Upper lobe of left lung (tissue), 4 donors: Measurements from ENCODE around the gene PRRX1.

Experiments
- CTCF ChIP-seq, 6 experiments: fragments of 450-650 bp in 4 of 6; fragments of 200-600 bp in 2 of 6; sonication (generic) in 2 of 6; IDR thresholded peaks; one replicate each; pipeline ENCODE4 v1.5.1; 2016 to 2019; ENCODE audit warnings: antibody characterized with exemption in 6 of 6
- POLR2A ChIP-seq, 4 donors: fragments of 450-650 bp; IDR thresholded peaks; one replicate each; pipeline ENCODE4 v1.5.1; 2016 to 2017; ENCODE audit warnings: antibody characterized with exemption in 4 of 4, mild to moderate bottlenecking in 2 of 4
- POLR2AphosphoS5 ChIP-seq, 2 donors: sonication (generic); formaldehyde crosslinking; IDR thresholded peaks; one replicate each; pipeline ENCODE4 v1.5.1; 2017; ENCODE audit warnings: antibody characterized with exemption in 2 of 2

- TF ChIP-seq POLR2AphosphoS5 (IDR thresholded peaks at IDR 0.05) (no peak), POLR2A (IDR thresholded peaks at IDR 0.05) (no peak), CTCF (IDR thresholded peaks at IDR 0.05) (no peak)
These were observed 8.4 kb downstream of the PRRX1 start for GRCh38 chr1:170672316-170672715.
